Activated naive CD4-positive, alpha-beta T cell treated with anti-CD3 and anti-CD28 coated beads, Interleukin-2, amount 50 U/mL, for 72 hours (primary cell): ENCODE results near the gene ARMH2. TPM values are rescaled to one million over a fixed set of nuclear protein-coding genes. Genes with fewer than 3 reads are reported as not detected.
"Not testable (repeated sequence)": the region's sequence is repeated elsewhere in the genome, so short reads cannot be mapped to it uniquely, and the experiment has no call there.

Experiments
- ATAC-seq, 2 donors: fragments of 150-1000 bp; cut with Tn5 transposase; 2 replicates each; pipeline ENCODE4 v1.10.0; 2021; ENCODE audit warnings: mild to moderate bottlenecking in 2 of 2, moderate library complexity in 2 of 2
- DNase-seq, 2 donors: peaks; one replicate each; pipeline ENCODE4 v3.0.0; 2021 to 2022; ENCODE audit warnings: low spot score in 2 of 2
- H3K27ac Mint-ChIP-seq, 2 donors: one replicate each; pipeline ENCODE4 v1.8.0; 2022; ENCODE audit warnings: mild to moderate bottlenecking in 2 of 2, mixed read lengths in 2 of 2
- H3K36me3 Mint-ChIP-seq, 2 donors: one replicate each; pipeline ENCODE4 v1.8.0; 2022; ENCODE audit warnings: mixed read lengths in 2 of 2
- H3K9me3 Mint-ChIP-seq, 2 donors: one replicate each; pipeline ENCODE4 v1.8.0; 2022; ENCODE audit warnings: mixed read lengths in 2 of 2
- total RNA-seq, 2 donors: library from RNA; stranded (reverse); gene quantifications; one replicate each; pipeline ENCODE4 v1.2.3, GENCODE V29; 2022

The ARMH2 gene
- total RNA-seq, 2 donors from 2014 or later, result 0.31 TPM; not detected in 1

- DNase-seq (no peak), ATAC-seq (no peak)
- H3K9me3 Mint-ChIP-seq, result no peaks in the 10 kb centered on the region
- H3K27ac Mint-ChIP-seq, result no peak overlapping the region
- peaks cover 40 to 73% of the 10 kb centered on the region in 2 donors for H3K36me3 Mint-ChIP-seq
These were observed 19.2 kb downstream of the ARMH2 start for GRCh38 chr6:24779416-24780016.

- no peak for DNase-seq
- H3K9me3 Mint-ChIP-seq, result no peaks in the 10 kb centered on the region
- ATAC-seq, result no peak
- H3K27ac Mint-ChIP-seq, result no peak overlapping the region
- H3K36me3 Mint-ChIP-seq, result peaks cover 35 to 67% of the 10 kb centered on the region in 2 donors
These were observed 19.8 kb downstream of the ARMH2 start for GRCh38 chr6:24778878-24779277.

GRCh38 chr6:24778121-24778520 is 20.6 kb downstream of the ARMH2 start:
- no peak for ATAC-seq
- H3K27ac Mint-ChIP-seq, result peak overlapping the region in 1 of 2 donors; percentile 17
- DNase-seq, result no peak
- H3K36me3 Mint-ChIP-seq, result peaks cover 35 to 66% of the 10 kb centered on the region in 2 donors
- H3K9me3 Mint-ChIP-seq, result no peaks in the 10 kb centered on the region

GRCh38 chr6:24777227-24777626 is 21.5 kb downstream of the ARMH2 start:
- Mint-ChIP-seq H3K27ac (no peak overlapping the region), H3K36me3 (peaks cover 34 to 57% of the 10 kb centered on the region in 2 donors), H3K9me3 (no peaks in the 10 kb centered on the region)
- no peak for DNase-seq
- ATAC-seq, result no peak

GRCh38 chr6:24775520-24776058 is 23.1 kb downstream of the ARMH2 start:
- DNase-seq, result no peak
- Mint-ChIP-seq H3K9me3 (no peaks in the 10 kb centered on the region), H3K27ac (peak overlapping the region; percentile 89 to 99), H3K36me3 (peaks cover 27 to 42% of the 10 kb centered on the region in 2 donors)
- peak; percentile 9 to 13 for ATAC-seq

GRCh38 chr6:24774696-24775519 is 23.8 kb downstream of the ARMH2 start, which contains the start of gene GMNN:
Gene GMNN (plus strand): TSS chr6:24774937. CDS start chr6:24777247, 2,310 bp downstream.
- ATAC-seq, result peak; percentile 96

GRCh38 chr6:24768361-24768760 is 30.4 kb downstream of the ARMH2 start:
- no peak for DNase-seq
- Mint-ChIP-seq H3K27ac (no peak overlapping the region), H3K9me3 (no peaks in the 10 kb centered on the region), H3K36me3 (no peaks in the 10 kb centered on the region)
- ATAC-seq, result no peak

More at GRCh38 chr6:24774696-24775519, 23.8 kb downstream of the ARMH2 start, which contains the start of gene GMNN:
- peak within 1 kb of the TSS; percentile 99 for H3K27ac Mint-ChIP-seq
- DNase-seq, result peak; percentile 96 to 99
- no peaks in the 10 kb centered on the region for H3K9me3 Mint-ChIP-seq
- peaks cover 23 to 35% of the 10 kb centered on the region in 2 donors for H3K36me3 Mint-ChIP-seq

- H3K36me3 Mint-ChIP-seq, result no peaks in the 10 kb centered on the region
- H3K27ac Mint-ChIP-seq, result no peak overlapping the region
- ATAC-seq (peak; percentile 66 to 70), DNase-seq (no peak)
- H3K9me3 Mint-ChIP-seq, result no peaks in the 10 kb centered on the region
These were observed 31.8 kb downstream of the ARMH2 start for GRCh38 chr6:24766680-24767462.

- not testable (repeated sequence) for DNase-seq, H3K9me3 Mint-ChIP-seq, ATAC-seq, H3K27ac Mint-ChIP-seq, H3K36me3 Mint-ChIP-seq
These were observed 32.7 kb downstream of the ARMH2 start for GRCh38 chr6:24765968-24766367.

- H3K36me3 Mint-ChIP-seq, DNase-seq, H3K27ac Mint-ChIP-seq, H3K9me3 Mint-ChIP-seq, ATAC-seq: not testable (repeated sequence)
These were observed 33.6 kb downstream of the ARMH2 start for GRCh38 chr6:24764833-24765828.

GRCh38 chr6:24763578-24763977 is 35.1 kb downstream of the ARMH2 start:
- Mint-ChIP-seq H3K9me3 (no peaks in the 10 kb centered on the region), H3K27ac (no peak overlapping the region), H3K36me3 (no peaks in the 10 kb centered on the region)
- ATAC-seq, result no peak
- no peak for DNase-seq

- no peak for ATAC-seq
- DNase-seq, result no peak
- Mint-ChIP-seq H3K9me3 (no peaks in the 10 kb centered on the region), H3K36me3 (no peaks in the 10 kb centered on the region), H3K27ac (no peak overlapping the region)
These were observed 36.9 kb downstream of the ARMH2 start for GRCh38 chr6:24761851-24762250.

GRCh38 chr6:24761193-24761835 is 37.4 kb downstream of the ARMH2 start:
- H3K27ac Mint-ChIP-seq, result no peak overlapping the region
- DNase-seq (no peak), ATAC-seq (peak in 1 of 2 donors; percentile 38)
- H3K9me3 Mint-ChIP-seq, result no peaks in the 10 kb centered on the region
- no peaks in the 10 kb centered on the region for H3K36me3 Mint-ChIP-seq

- no peaks in the 10 kb centered on the region for H3K36me3 Mint-ChIP-seq
- H3K9me3 Mint-ChIP-seq, result no peaks in the 10 kb centered on the region
These were observed 38.5 kb downstream of the ARMH2 start for GRCh38 chr6:24760210-24760609.

GRCh38 chr6:24759718-24760117 is 39.0 kb downstream of the ARMH2 start:
- DNase-seq, result no peak
- H3K36me3 Mint-ChIP-seq, result no peaks in the 10 kb centered on the region
- no peaks in the 10 kb centered on the region for H3K9me3 Mint-ChIP-seq
- ATAC-seq, result no peak
- H3K27ac Mint-ChIP-seq, result no peak overlapping the region

More at GRCh38 chr6:24760210-24760609, 38.5 kb downstream of the ARMH2 start:
- no peak overlapping the region for H3K27ac Mint-ChIP-seq
- DNase-seq, result no peak
- ATAC-seq, result no peak
